GM18505 (cell line): ENCODE results near the gene TMUB1.

Experiments used
- ATAC-seq: cut with Tn5 transposase; IDR thresholded peaks from one replicate; pipeline ENCODE4 v1.9.1; 2021; ENCODE audit not compliant: unreplicated experiment
- POLR2A ChIP-seq: IDR thresholded peaks from 4 replicates; pipeline ENCODE4 v1.6.1; 2011; ENCODE audit warnings: borderline replicate concordance; ENCODE audit not compliant: insufficient read depth, insufficient read length; ENCODE audit errors: extremely low read depth

TMUB1 gene

GRCh38 chr7:151116603-151117440, 33.5 kb upstream of the TMUB1 start:
- ATAC-seq = no peak

GRCh38 chr7:151115836-151116418, 32.6 kb upstream of the TMUB1 start:
- no peak for ATAC-seq
- TF ChIP-seq POLR2A = no peak

More at GRCh38 chr7:151116603-151117440, 33.5 kb upstream of the TMUB1 start:
- no peak for TF ChIP-seq POLR2A

GRCh38 chr7:151115121-151115835, 32.0 kb upstream of the TMUB1 start:
- TF ChIP-seq POLR2A = no peak
- ATAC-seq = no peak

GRCh38 chr7:151114151-151115090, 31.1 kb upstream of the TMUB1 start:
- no peak for TF ChIP-seq POLR2A
- ATAC-seq = no peak

GRCh38 chr7:151113344-151114150, 30.3 kb upstream of the TMUB1 start:
- no peak for TF ChIP-seq POLR2A
- no peak for ATAC-seq

GRCh38 chr7:151110941-151111645, 27.8 kb upstream of the TMUB1 start:
- TF ChIP-seq POLR2A = no peak
- ATAC-seq = no peak

DNA sequence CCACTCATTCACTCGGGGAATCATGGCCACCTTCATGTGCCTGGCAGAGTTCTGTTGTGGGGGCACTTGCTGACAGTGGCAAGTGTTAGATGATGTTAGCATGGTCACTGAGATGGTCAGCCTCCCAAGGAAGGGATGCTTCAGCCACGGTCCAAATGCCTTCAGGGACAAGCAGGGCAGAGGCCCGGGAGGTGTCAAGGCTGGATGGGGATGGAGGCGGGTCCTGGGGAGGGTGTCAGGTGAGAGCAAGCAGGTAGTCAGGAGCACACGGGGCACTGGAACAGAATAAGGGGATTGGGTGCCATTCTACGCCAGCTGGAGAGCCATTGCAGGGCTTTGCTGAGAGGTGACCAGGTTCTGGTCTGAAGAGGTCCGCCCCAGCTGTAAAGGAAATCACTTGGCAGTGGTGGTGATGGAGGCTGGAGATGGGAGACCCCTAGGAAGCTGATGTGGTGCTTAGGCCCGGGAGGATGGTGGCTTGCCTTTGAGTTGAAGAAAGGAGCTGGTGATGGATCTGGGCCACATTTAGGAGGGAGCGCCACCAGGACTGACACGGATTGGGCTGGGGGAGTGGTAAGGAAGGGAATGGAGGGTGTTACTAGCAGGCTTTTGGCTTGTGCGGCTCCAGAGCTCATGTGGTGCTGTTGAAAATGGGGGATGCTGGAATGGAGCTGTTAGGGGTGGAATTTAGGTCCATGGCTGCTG, 27.1 kb upstream of the TMUB1 start:
- no peak for ATAC-seq
- no peak for TF ChIP-seq POLR2A

DNA sequence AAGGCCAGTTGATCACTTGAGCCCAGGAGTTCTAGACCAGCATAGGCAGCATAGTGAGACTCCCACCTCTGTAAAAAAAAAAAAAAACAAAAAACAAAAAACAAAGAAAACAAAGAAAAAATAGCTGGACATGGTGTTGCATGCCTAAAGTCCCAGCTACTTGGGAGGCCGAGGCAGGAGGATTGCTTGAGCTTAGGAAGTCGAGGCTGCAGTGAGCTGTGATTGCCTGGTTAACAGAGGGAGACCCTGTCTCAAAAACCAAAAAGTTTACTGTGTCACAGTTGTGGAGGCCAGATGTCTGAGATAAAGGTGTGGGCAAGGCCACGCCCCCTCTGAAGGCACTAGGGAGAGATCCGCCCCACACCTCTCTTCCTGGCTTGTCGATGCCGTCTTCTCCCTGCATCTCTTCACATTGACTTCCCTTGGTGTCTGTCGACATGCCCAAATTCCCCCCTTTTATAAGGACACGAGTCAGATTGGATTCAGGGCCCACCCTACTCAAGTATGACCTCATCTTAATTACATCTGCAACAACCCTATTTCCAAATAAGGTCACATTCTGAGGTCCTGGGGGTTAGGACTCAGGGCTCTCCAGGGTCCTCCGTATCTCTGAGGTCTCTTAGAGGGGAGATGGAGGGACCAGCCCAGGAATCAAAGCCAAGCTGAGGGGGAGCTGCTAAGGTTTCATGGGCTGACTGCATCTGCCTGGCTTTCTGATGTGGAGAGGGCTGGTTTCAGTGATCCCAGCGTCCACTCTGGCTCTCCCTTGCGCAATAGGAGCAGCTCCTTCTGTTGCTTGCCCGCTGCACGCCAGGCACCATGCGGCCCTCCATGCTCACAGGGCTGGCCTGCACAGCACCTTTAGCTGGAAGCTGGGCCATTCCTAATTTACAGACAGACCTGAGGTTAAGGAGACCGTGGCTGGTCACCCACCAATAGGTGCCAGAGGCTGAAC, 26.1 kb upstream of the TMUB1 start:
- ATAC-seq = no peak
- no peak for TF ChIP-seq POLR2A

DNA sequence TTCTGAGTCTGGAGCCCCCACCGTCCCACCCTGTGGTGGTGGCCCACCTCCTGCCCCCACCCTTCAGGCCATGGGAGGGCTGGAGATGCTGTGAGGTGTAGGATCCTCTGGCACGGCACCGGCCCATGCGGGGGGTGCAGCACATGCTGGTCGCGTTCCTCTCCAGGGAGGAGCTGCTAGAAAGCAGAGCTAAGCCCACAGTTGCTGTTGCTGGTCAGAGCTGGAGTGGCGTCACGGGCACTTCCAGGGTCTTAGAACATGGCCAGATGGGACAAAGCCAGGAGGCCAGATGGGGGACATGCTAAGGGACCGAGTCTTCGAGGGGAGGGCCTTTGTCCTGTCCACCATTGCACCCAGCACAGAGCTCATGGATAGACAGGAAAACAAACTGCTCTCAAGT, 24.6 kb upstream of the TMUB1 start:
- no peak for ATAC-seq
- TF ChIP-seq POLR2A = no peak
